ENCODE data around the gene BEX1. TPM values are rescaled to one million over a fixed set of nuclear protein-coding genes. Genes with fewer than 3 reads are reported as not detected.
"Not testable (repeated sequence)": the region's sequence is repeated elsewhere in the genome, so short reads cannot be mapped to it uniquely, and the experiment has no call there.

BEX1 gene
- total RNA-seq = not detected

GRCh38 chrX:103063918-103064434 lies at the start of gene BEX1:
TSS of gene BEX1 (minus strand) at chrX:103064171. CDS start at chrX:103063274, 897 bp downstream.
- DNase-seq = no peak

GRCh38 chrX:103109497-103109896 lies 45.5 kb upstream of the BEX1 start:
- not testable (repeated sequence) for DNase-seq

DNA sequence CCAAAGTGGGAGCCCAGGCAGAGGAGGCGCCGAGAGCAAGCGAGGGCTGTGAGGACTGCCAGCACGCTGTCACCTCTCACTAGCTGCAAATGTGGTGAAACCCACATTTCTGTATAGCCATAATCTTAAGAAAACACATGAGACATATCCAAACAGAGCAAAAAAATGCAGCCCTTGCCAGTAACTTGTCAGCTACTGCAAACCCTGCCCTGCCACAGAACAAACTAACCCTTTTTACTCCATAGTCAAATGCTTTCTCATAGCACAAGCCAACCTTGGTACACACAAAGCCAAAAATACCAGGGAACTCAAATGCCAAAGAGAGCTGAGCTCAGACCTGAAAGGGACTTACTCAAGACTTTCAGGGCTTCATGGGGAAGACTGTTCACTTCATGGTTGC lies 43.9 kb upstream of the BEX1 start:
- no peak for DNase-seq

DNA sequence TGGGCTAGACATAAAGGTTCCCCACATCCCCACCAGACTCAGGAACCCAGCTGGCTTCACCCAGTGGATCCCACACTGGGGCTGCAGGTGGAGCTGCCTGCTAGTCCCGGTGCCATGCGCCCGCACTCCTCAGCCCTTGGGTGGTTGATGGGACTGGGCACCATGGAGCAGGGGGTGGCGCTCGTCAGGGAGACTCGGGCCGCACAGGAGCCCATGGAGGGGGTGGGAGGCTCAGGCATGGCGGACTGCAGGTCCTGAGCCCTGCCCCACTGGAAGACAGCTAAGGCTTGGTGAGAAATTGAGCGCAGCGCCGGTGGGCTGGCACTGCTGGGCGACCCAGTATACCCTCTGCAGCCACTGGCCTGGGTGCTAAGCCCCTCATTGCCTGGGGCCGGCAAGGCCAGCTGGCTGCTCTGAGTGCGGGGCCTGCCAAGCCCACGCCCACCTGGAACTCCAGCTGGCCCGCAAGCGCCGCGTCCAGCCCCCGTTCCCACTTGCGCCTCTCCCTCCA lies 43.3 kb upstream of the BEX1 start:
- DNase-seq = not testable (repeated sequence)

DNA sequence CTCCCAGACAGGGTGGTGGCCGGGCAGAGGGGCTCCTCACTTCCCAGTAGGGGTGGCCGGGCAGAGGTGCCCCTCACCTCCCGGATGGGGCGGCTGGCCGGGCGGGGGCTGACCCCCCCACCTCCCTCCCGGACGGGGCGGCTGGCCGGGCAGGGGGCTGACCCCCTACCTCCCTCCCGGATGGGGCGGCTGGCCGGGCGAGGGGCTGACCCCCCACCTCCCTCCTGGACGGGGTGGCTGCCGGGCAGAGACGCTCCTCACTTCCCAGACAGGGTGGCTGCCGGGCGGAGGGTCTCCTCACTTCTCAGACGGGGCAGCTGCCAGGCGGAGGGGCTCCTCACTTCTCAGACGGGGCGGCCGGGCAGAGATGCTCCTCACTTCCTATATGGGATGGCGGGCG lies 40.4 kb upstream of the BEX1 start:
- DNase-seq = not testable (repeated sequence)

GRCh38 chrX:103103866-103104265 lies 39.9 kb upstream of the BEX1 start:
- DNase-seq = not testable (repeated sequence)

DNA sequence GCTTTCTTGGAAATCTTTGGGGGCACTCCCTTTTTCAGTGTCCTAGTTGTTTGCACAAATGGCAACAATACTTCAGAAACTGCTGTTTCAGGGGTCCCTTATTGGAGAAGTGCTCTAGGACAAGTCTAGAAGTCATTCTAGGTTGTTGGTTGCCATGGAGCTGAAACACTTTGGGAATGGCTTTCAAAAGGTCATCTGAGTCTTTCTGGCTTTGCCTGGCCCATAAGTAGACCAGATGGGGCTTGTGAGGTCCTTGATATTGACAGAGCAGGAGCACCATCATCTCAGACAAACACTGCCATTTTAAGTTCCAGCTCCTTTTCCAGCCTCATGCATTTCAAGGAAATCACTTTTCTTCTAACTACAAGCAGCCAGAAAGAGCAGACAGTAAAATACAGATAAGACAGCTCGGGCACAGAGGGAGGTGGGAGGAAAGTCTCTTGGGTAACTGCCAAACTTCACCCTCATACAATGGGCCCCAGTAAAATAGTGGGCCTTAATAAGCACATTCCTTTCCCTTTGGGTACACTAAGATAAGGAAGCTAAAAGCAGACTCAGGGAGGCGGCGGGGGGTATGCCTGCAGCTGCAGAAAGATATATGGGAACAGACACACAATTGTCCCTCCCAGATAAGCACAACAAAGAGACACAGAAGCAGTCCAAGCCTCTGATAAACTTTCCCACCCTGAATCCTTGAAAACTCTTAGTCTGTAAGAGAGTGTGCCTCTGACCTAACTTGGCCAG lies 37.5 kb upstream of the BEX1 start:
- no peak for DNase-seq

- DNase-seq = no peak
Measured at GRCh38 chrX:103100484-103100883, 36.5 kb upstream of the BEX1 start.

- DNase-seq = no peak
Measured at GRCh38 chrX:103099691-103100090, 35.7 kb upstream of the BEX1 start.

- DNase-seq = no peak
Measured at GRCh38 chrX:103098488-103098887, 34.5 kb upstream of the BEX1 start.

DNA sequence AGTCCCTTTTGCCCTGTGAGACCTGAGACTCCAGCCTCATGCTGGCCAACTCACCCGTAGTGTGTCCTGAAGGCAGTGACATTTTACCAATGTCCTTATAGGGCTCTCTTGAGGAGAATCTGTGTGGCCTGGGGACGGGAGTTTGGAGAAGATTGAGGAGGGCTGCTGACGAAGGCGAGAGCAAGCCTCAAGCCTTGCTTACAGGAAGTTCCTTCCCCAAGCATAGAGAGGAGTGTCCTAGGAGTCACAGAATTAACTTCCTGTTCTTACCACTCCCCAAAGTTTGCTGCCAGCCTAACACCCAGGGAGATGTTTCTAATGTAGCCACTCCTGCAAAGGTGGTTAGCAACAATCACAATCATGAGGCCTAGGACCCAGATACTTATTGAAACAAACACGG lies 29.0 kb upstream of the BEX1 start, which contains the start of gene NXF3:
NXF3 (minus strand) TSS at position 202 of the 400 bp plus-strand sequence; CDS start at position 82, 120 bp downstream.
- DNase-seq = no peak

GRCh38 chrX:103081051-103081450 lies 17.1 kb upstream of the BEX1 start:
- DNase-seq = no peak

GRCh38 chrX:103073467-103073866 lies 9.5 kb upstream of the BEX1 start:
- DNase-seq = no peak

DNA sequence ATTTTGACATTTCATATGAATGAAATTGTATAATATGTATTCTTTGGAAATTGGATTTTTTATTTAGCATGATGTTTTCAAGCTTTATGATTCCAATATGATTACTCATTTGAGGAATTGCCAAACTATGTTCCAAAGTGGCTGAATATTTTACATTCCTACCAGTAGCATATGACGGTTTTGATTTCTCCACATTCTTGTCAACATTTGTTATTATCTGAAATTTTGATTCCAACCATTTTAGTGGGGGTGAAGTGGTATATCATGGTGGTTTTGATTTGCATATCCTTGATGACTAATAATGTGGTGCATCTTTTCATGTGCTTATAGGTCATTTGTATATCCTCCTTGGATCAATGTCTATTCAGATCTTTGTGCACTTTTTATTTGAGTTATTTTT lies 2.6 kb upstream of the BEX1 start:
- no peak for DNase-seq

GRCh38 chrX:103063191-103063845 lies 653 bp downstream of the BEX1 start:
- DNase-seq = no peak

DNA sequence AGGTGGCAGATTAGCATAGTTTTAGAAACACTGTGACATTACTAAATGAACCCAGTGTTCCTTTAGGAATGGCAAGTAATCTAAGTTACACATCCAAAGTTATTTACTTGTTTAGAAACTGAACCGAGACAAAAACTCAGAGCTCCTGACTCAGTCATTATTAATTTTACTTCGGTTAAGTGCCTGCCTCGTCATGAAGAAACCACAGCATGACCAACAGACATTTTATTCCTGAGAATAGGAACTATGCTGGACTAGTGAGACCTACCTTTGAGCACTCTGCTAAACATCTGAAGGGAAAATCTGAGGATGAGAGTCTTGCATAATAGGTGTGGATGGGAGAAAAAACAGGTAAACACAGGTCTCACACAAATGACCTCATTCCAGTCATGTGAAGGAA lies 2.5 kb downstream of the BEX1 start:
- DNase-seq = no peak

DNA sequence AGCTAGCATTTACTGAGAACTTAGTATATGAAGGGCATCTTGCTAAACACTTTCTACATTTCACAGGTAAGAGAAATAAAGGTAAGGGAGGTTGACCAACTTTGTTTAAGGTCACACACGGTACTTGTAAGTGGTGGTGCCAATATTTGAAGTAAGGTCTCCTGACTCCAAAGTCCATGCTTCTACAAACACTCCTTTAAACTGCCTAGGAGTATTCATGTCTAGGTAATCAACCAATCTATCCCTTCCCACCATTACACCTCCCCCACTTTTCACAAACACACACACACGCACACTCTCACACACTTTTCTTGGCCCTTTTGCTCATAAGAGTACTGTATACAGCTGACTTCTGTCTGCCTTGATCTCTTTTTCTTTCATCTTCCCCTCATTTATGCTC lies 7.1 kb downstream of the BEX1 start:
- DNase-seq = no peak

- DNase-seq = no peak
Measured at GRCh38 chrX:103052625-103053024, 11.3 kb downstream of the BEX1 start.

GRCh38 chrX:103051260-103051789 lies 12.6 kb downstream of the BEX1 start:
- no peak for DNase-seq

DNA sequence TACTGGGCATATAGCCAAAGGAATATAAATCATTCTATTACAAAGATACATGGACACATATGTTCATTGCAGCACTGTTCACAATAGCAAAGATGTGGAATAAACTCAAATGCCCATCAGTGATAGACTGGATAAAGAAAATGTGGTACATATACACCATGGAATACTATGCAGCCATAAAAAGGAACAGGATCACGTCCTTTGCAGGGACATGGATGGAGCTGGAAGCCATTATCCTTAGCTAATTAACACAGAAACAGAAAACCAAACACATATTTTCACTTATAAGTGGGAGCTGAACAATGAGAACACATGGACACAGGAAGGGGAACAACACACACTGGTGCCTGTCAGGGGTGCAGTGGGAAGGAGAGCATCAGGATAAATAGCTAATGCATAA lies 30.6 kb downstream of the BEX1 start:
- not testable (repeated sequence) for DNase-seq

DNA sequence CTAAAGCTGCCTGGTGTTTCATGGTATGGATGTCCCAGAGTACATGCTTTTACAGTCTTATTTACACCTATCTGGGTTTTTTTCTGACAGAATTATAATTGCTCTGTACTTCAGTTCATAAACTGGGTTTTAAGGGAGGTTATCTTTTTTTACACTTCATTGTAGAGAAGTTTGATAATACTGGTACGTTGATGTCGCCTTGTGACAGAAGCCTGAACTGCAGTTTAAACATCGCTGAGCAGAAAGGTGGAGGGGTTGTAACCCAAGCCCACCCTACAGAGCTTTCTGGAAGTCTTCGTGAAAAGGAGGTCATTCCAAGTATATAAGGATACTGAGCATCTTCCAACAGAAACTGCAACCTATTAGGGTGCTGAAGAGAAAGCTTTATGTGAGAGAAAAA lies 46.4 kb downstream of the BEX1 start:
- DNase-seq = no peak

DNA sequence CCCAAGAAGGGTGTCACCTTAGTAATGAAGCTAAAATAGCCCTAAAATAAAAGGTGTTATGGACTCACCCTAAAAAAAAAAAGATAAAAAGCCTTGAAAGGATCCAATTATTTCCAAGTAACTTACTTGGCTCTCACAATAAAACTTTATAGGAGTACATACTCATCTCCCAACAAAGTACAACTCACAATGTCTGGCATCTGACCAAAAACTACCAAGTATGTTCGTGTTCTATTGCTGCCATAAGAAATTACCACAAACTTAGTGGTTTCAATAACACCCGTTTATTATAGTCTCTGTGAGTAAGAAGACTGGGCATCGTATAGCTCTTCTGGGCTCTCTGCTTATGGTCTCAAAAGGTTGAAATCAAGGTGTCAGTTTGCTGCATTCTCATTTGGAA lies 51.0 kb downstream of the BEX1 start:
- no peak for DNase-seq
